HepG2 (cell line): ENCODE data around the gene TOR1A. TPM values are rescaled to one million over a fixed set of nuclear protein-coding genes. Genes with fewer than 3 reads are reported as not detected.

ENCODE experiments used
- ATAC-seq: fragments of 200-7000 bp; cut with Tn5 transposase; 3 replicates; pipeline ENCODE4 v1.9.1; 2020; ENCODE audit warnings: mild to moderate bottlenecking, moderate library complexity
- BruUV-seq: library from RNA; stranded (reverse); fragments of 400-500 nt; replicated peaks from 2 replicates; lab custom pipeline; 2021; lab: Mats Ljungman, UMichigan
- CTCF ChIA-PET: fragments of 300-600 bp; formaldehyde crosslinking; extraction: SDS; loops from one replicate; lab custom pipeline; 2021; ENCODE audit warnings: low total read pairs, inconsistent platforms, low intra/inter-chr PET ratio; lab: Yijun Ruan, JAX
- POLR2A ChIA-PET: fragments of 350-600 bp; sonication (Branson Sonifier 250); formaldehyde crosslinking; loops from one replicate; lab custom pipeline; 2020; ENCODE audit warnings: antibody characterized with exemption, inconsistent platforms; lab: Yijun Ruan, JAX
- DNase-seq: peaks from one replicate; pipeline ENCODE4 v3.0.0-alpha.2; 2015; ENCODE audit warnings: low spot score
- FAIRE-seq: peaks from 3 replicates; lab custom pipeline; 2011; peaks lifted over from hg19 to GRCh38; lab: Jason Lieb, UNC
- H2AFZ ChIP-seq: one replicate; pipeline ENCODE4 v1.6.1; 2011; ENCODE audit warnings: low read length, inconsistent platforms
- H3K27ac ChIP-seq: fragments of 300-600 bp; 3 replicates; pipeline ENCODE4 v1.8.0; 2011; ENCODE audit warnings: mixed run types, mild to moderate bottlenecking, mixed read lengths, low read length, inconsistent platforms; ENCODE audit not compliant: insufficient read depth; ENCODE audit errors: extremely low read length
- H3K27me3 ChIP-seq, 2 experiments: fragments of 200-600 bp in 1 of 2; 2 replicates in 1 of 2; 3 replicates in 1 of 2; pipeline versions ENCODE4 v1.6.0 to v1.8.0; 2011; ENCODE audit warnings: low read length in 2 of 2, mild to moderate bottlenecking in 2 of 2, moderate library complexity in 2 of 2, inconsistent platforms in 1 of 2; ENCODE audit not compliant: insufficient read depth in 2 of 2, control insufficient read depth in 1 of 2
- H3K36me3 ChIP-seq, 2 experiments: fragments of 200-600 bp in 1 of 2; replicated peaks in 1 of 2; 2 replicates in 1 of 2; 3 replicates in 1 of 2; pipeline versions ENCODE4 v1.5.1 to v1.8.0; 2011; ENCODE audit warnings: low read length in 2 of 2, inconsistent platforms in 1 of 2; ENCODE audit not compliant: insufficient read depth in 2 of 2, control insufficient read depth in 1 of 2
- H3K4me1 ChIP-seq: 2 replicates; pipeline ENCODE4 v1.5.1; 2012; ENCODE audit warnings: low read length, inconsistent platforms; ENCODE audit not compliant: insufficient read depth
- H3K4me2 ChIP-seq: 2 replicates; pipeline ENCODE4 v1.6.0; 2011; ENCODE audit warnings: low read depth, low read length, inconsistent platforms
- H3K4me3 ChIP-seq, 3 experiments: fragments of 200-600 bp in 1 of 3; sonication (generic), shearing (Covaris generic) in 1 of 3; replicated peaks in 1 of 3; 2 replicates each; pipeline ENCODE4 v1.5.1; 2011 to 2016; ENCODE audit warnings: low read length in 3 of 3, inconsistent platforms in 2 of 3, low read depth in 2 of 3, mild to moderate bottlenecking in 2 of 3, control low read depth in 1 of 3, mixed read lengths in 1 of 3; ENCODE audit not compliant: insufficient read depth in 1 of 3
- H3K79me2 ChIP-seq: one replicate; pipeline ENCODE4 v1.6.1; 2011; ENCODE audit warnings: low read length, inconsistent platforms; ENCODE audit not compliant: insufficient read depth
- H3K9ac ChIP-seq: 2 replicates; pipeline ENCODE4 v1.6.0; 2011; ENCODE audit warnings: mild to moderate bottlenecking, low read depth, low read length, inconsistent platforms; ENCODE audit not compliant: insufficient read depth
- H3K9me3 ChIP-seq: 2 replicates; pipeline ENCODE4 v1.5.1; 2012; ENCODE audit warnings: mild to moderate bottlenecking, low read length
- H4K20me1 ChIP-seq: 2 replicates; pipeline ENCODE4 v1.6.0; 2011; ENCODE audit warnings: inconsistent platforms, mild to moderate bottlenecking, low read length, moderate library complexity; ENCODE audit not compliant: insufficient read depth
- IKZF1 ChIP-seq: fragments of 450-650 bp; IDR thresholded peaks from 2 replicates; pipeline ENCODE4 v1.7.1; 2016
- IRX3 ChIP-seq: sonication (generic); formaldehyde crosslinking; IDR thresholded peaks from 2 replicates; pipeline ENCODE4 v1.8.1; 2023; ENCODE audit warnings: mild to moderate bottlenecking, low read depth, missing genetic modification reagents, borderline replicate concordance
- KLF15 ChIP-seq: sonication (generic); formaldehyde crosslinking; IDR thresholded peaks from 2 replicates; pipeline ENCODE4 v1.8.1; 2023; ENCODE audit warnings: borderline replicate concordance, mild to moderate bottlenecking, inconsistent platforms, missing genetic modification reagents, mixed read lengths
- MED8 ChIP-seq: sonication (generic); formaldehyde crosslinking; IDR thresholded peaks from 2 replicates; pipeline ENCODE4 v1.8.1; 2023; ENCODE audit warnings: mild to moderate bottlenecking, missing genetic modification reagents; ENCODE audit not compliant: insufficient replicate concordance
- PAX8 ChIP-seq: sonication (generic); formaldehyde crosslinking; IDR thresholded peaks from 2 replicates; pipeline ENCODE4 v1.8.0; 2022; ENCODE audit warnings: mild to moderate bottlenecking, missing genetic modification reagents, borderline replicate concordance
- PTBP1 ChIP-seq: fragments of 200-400 bp; formaldehyde crosslinking; IDR thresholded peaks from 2 replicates; pipeline ENCODE4 v1.6.1; 2018; ENCODE audit warnings: low read length, low read depth; ENCODE audit not compliant: poor library complexity, severe bottlenecking
- TBX3 ChIP-seq: fragments of 450-650 bp; IDR thresholded peaks from 2 replicates; pipeline ENCODE4 v1.6.1; 2017; ENCODE audit warnings: antibody characterized with exemption, mild to moderate bottlenecking, inconsistent platforms, borderline replicate concordance
- ZFP36L2 ChIP-seq: sonication (generic); formaldehyde crosslinking; IDR thresholded peaks from 2 replicates; pipeline ENCODE4 v1.4.0; 2020; ENCODE audit warnings: missing genetic modification reagents
- ZNF20 ChIP-seq: sonication (generic); formaldehyde crosslinking; IDR thresholded peaks from 2 replicates; pipeline ENCODE4 v1.4.0; 2020; ENCODE audit warnings: mild to moderate bottlenecking, moderate library complexity, missing genetic modification reagents
- ZNF451 ChIP-seq: sonication (generic); formaldehyde crosslinking; IDR thresholded peaks from 2 replicates; pipeline ENCODE4 v1.5.0; 2020; ENCODE audit warnings: mild to moderate bottlenecking, missing genetic modification reagents
- WGBS: methylation state at CpG from one replicate; pipeline ENCODE4 v1.1.6; 2017; ENCODE audit warnings: low lambda C conversion rate; 5-methylcytosine and 5-hydroxymethylcytosine counted together
- in situ Hi-C: cut with HindIII; loops from 2 replicates; pipeline ENCODE4 v1.10.0; 2017; ENCODE audit warnings: low pct_unique_long_range_greater_than_20kb; ENCODE audit not compliant: extremely low pct_ligation_motif_present
- intact Hi-C: fragments of 100-400 bp; cut with micrococcal nuclease; formaldehyde crosslinking; loops from one replicate; pipeline ENCODE4 v1.10.0; 2022; ENCODE audit not compliant: unreplicated experiment
- polyA plus RNA-seq, 8 experiments: library from polyadenylated mRNA; depleted of rRNA in 3 of 8; stranded (reverse) in 7 of 8; unstranded in 1 of 8; fragments of >200 nt; fragmentation: Illumina TruSeq in 4 of 8; extraction: Trizol in 4 of 8; gene quantifications; 2 replicates each; pipeline versions ENCODE4 v1.2.1 to v1.2.3, GENCODE V29; 2011 to 2016; ENCODE audit warnings: low read depth in 4 of 8, missing spikeins in 1 of 8, mixed read lengths in 1 of 8; ENCODE audit not compliant: insufficient read depth in 1 of 8
- total RNA-seq, 5 experiments: library from RNA; depleted of rRNA; stranded (reverse); fragments of >200 nt; fragmentation: Illumina TruSeq; extraction: Trizol; gene quantifications; 2 replicates each; pipeline ENCODE4 v1.2.3, GENCODE V29; 2016; ENCODE audit warnings: low read depth in 1 of 5
- TF ChIP-seq, protein P1 (sequence below): sonication (generic); formaldehyde crosslinking; IDR thresholded peaks from 2 replicates; pipeline ENCODE4 v1.9.0; 2022; ENCODE audit warnings: missing genetic modification reagents, mild to moderate bottlenecking, borderline replicate concordance
- TF ChIP-seq, protein P2 (sequence below): sonication (generic); formaldehyde crosslinking; IDR thresholded peaks from 2 replicates; pipeline ENCODE4 v1.4.0; 2020; ENCODE audit warnings: mild to moderate bottlenecking, missing genetic modification reagents
- TF ChIP-seq, protein P3 (sequence below): sonication (generic); formaldehyde crosslinking; IDR thresholded peaks from 2 replicates; pipeline ENCODE4 v1.5.0; 2020; ENCODE audit warnings: missing genetic modification reagents
- TF ChIP-seq, protein P4 (sequence below), 2 experiments: sonication (generic) in 1 of 2; formaldehyde crosslinking in 1 of 2; IDR thresholded peaks; 2 replicates each; pipeline versions ENCODE4 v1.5.1 to v1.6.1; 2011 to 2020; ENCODE audit warnings: borderline replicate concordance in 1 of 2, low read depth in 1 of 2, low read length in 1 of 2, mild to moderate bottlenecking in 1 of 2, missing genetic modification reagents in 1 of 2, moderate library complexity in 1 of 2
- TF ChIP-seq, protein P5 (sequence below): sonication (generic); formaldehyde crosslinking; IDR thresholded peaks from 2 replicates; pipeline ENCODE4 v1.5.0; 2020; ENCODE audit warnings: mild to moderate bottlenecking, missing genetic modification reagents, borderline replicate concordance

Gene TOR1A
- total and polyA plus RNA-seq, 2 of the 13 experiments (the other 11 are each of a cell fraction or from before 2014, with no cell fraction given) = 31.6 to 41.4 TPM

DNA sequence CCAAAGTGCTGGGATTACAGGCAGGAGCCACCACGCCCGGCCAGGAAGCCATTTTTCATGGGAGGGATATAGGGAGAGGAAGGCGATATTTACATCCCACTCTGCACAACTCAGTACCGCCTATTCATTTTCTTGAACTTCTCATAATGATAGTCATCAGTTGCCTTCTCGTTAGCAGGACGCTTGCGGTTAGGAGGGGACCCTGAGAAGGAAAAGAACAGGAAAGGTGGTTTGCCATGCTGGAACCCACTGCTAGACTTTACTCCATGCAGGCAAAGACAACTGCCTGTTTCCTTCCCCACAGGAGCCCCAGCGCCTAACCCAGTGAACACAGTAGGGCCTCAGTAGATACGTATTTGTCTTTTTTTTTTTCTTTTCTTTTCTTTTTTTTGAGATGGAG lies 4.1 kb upstream of the TOR1A start:
- peaks cover 6 to 27% of the 10 kb centered on the region in 2 experiments; a peak in 4 of 5 replicates for H3K36me3 ChIP-seq
- no TSS peak for BruUV-seq
- no peak overlapping the region for H3K27ac ChIP-seq
- H3K9me3 ChIP-seq = no peaks in the 10 kb centered on the region
- no peaks in the 10 kb centered on the region for H4K20me1 ChIP-seq
- FAIRE-seq = no peak
- no peaks in the 10 kb centered on the region for H3K27me3 ChIP-seq
- H3K4me3 ChIP-seq = no peak overlapping the region
- no peak overlapping the region for H2AFZ ChIP-seq
- CTCF ChIA-PET = no interaction called here
- no peak overlapping the region for H3K9ac ChIP-seq
- no peak for DNase-seq
- POLR2A ChIA-PET = no interaction called here
- intact Hi-C loops = no loop called here
- ATAC-seq = no peak
- WGBS = 95% methylated on average over 9 of the region's 9 CpGs
- peaks cover 1% of the 10 kb centered on the region for H3K79me2 ChIP-seq
- H3K4me1 ChIP-seq = no peaks in the 10 kb centered on the region
- in situ Hi-C loops = no loop called here
- no peak overlapping the region for H3K4me2 ChIP-seq
- TF ChIP-seq ZNF451 (CRISPR knock-in tag) = no peak
- no peak for TF ChIP-seq ZFP36L2
- TF ChIP-seq, protein P1, sequence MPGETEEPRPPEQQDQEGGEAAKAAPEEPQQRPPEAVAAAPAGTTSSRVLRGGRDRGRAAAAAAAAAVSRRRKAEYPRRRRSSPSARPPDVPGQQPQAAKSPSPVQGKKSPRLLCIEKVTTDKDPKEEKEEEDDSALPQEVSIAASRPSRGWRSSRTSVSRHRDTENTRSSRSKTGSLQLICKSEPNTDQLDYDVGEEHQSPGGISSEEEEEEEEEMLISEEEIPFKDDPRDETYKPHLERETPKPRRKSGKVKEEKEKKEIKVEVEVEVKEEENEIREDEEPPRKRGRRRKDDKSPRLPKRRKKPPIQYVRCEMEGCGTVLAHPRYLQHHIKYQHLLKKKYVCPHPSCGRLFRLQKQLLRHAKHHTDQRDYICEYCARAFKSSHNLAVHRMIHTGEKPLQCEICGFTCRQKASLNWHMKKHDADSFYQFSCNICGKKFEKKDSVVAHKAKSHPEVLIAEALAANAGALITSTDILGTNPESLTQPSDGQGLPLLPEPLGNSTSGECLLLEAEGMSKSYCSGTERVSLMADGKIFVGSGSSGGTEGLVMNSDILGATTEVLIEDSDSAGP (CRISPR knock-in tag) = no peak
- TF ChIP-seq, protein P2, sequence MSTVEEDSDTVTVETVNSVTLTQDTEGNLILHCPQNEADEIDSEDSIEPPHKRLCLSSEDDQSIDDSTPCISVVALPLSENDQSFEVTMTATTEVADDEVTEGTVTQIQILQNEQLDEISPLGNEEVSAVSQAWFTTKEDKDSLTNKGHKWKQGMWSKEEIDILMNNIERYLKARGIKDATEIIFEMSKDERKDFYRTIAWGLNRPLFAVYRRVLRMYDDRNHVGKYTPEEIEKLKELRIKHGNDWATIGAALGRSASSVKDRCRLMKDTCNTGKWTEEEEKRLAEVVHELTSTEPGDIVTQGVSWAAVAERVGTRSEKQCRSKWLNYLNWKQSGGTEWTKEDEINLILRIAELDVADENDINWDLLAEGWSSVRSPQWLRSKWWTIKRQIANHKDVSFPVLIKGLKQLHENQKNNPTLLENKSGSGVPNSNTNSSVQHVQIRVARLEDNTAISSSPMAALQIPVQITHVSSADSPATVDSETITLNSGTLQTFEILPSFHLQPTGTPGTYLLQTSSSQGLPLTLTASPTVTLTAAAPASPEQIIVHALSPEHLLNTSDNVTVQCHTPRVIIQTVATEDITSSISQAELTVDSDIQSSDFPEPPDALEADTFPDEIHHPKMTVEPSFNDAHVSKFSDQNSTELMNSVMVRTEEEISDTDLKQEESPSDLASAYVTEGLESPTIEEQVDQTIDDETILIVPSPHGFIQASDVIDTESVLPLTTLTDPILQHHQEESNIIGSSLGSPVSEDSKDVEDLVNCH (CRISPR knock-in tag) = no peak
- no peak for TF ChIP-seq MED8 (CRISPR knock-in tag)
- TF ChIP-seq, protein P3, sequence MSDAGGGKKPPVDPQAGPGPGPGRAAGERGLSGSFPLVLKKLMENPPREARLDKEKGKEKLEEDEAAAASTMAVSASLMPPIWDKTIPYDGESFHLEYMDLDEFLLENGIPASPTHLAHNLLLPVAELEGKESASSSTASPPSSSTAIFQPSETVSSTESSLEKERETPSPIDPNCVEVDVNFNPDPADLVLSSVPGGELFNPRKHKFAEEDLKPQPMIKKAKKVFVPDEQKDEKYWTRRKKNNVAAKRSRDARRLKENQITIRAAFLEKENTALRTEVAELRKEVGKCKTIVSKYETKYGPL = no peak
- TF ChIP-seq PAX8 (CRISPR knock-in tag) = no peak
- no peak for TF ChIP-seq ZNF20 (CRISPR knock-in tag)
- TF ChIP-seq, protein P4, sequence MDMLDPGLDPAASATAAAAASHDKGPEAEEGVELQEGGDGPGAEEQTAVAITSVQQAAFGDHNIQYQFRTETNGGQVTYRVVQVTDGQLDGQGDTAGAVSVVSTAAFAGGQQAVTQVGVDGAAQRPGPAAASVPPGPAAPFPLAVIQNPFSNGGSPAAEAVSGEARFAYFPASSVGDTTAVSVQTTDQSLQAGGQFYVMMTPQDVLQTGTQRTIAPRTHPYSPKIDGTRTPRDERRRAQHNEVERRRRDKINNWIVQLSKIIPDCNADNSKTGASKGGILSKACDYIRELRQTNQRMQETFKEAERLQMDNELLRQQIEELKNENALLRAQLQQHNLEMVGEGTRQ (IDR thresholded peaks at IDR 0.05; ENCODE audit: low read depth, low read length) = no peak
- TF ChIP-seq, protein P4 (CRISPR knock-in tag; IDR thresholded peaks at IDR 0.05; ENCODE audit: borderline replicate concordance) = no peak
- TF ChIP-seq, protein P5, sequence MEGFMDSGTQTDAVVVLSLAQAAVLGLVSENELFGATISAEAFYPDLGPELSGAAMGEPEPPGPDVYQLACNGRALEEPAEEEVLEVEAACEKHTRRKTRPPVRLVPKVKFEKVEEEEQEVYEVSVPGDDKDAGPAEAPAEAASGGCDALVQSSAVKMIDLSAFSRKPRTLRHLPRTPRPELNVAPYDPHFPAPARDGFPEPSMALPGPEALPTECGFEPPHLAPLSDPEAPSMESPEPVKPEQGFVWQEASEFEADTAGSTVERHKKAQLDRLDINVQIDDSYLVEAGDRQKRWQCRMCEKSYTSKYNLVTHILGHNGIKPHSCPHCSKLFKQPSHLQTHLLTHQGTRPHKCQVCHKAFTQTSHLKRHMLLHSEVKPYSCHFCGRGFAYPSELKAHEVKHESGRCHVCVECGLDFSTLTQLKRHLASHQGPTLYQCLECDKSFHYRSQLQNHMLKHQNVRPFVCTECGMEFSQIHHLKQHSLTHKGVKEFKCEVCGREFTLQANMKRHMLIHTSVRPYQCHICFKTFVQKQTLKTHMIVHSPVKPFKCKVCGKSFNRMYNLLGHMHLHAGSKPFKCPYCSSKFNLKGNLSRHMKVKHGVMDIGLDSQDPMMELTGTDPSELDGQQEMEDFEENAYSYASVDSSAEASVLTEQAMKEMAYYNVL = no peak
- TF ChIP-seq IRX3 (CRISPR knock-in tag) = no peak
- no peak for TF ChIP-seq TBX3
- no peak for TF ChIP-seq PTBP1
- no peak for TF ChIP-seq IKZF1
- no peak for TF ChIP-seq KLF15 (CRISPR knock-in tag)
